Cardiac muscle cell (in vitro differentiated cells and primary cell): Measurements from ENCODE around the gene ARHGEF28. TPM values are rescaled to one million over a fixed set of nuclear protein-coding genes. Genes with fewer than 3 reads are reported as not detected.

Source experiments
- DNase-seq, 2 donors: peaks; one replicate each; pipeline versions ENCODE4 v3.0.0 to v3.0.0-alpha.2; 2010 to 2017; ENCODE audit warnings: low read depth in 1 of 2, low spot score in 1 of 2
- H3K27ac ChIP-seq: fragments of 200-600 bp; sonication (generic); 2 replicates; pipeline ENCODE4 v1.5.1; 2016
- H3K27me3 ChIP-seq: fragments of 200-600 bp; sonication (generic); 2 replicates; pipeline ENCODE4 v1.6.0; 2016; ENCODE audit warnings: control low read depth
- H3K36me3 ChIP-seq: fragments of 200-600 bp; sonication (generic); 2 replicates; pipeline ENCODE4 v1.5.1; 2016; ENCODE audit warnings: control low read depth
- H3K4me1 ChIP-seq: fragments of 200-600 bp; sonication (generic); 2 replicates; pipeline ENCODE4 v1.8.1; 2017; ENCODE audit warnings: low read depth, mild to moderate bottlenecking, mixed run types
- H3K4me3 ChIP-seq: fragments of 200-600 bp; sonication (generic); 2 replicates; pipeline ENCODE4 v1.5.1; 2016; ENCODE audit warnings: mild to moderate bottlenecking
- H3K9me3 ChIP-seq: fragments of 200-600 bp; sonication (generic); 2 replicates; pipeline ENCODE4 v1.5.1; 2017; ENCODE audit warnings: low read depth, mild to moderate bottlenecking, control low read depth
- CTCF ChIP-seq: IDR thresholded peaks from 2 replicates; pipeline ENCODE4 v1.5.1; 2012; ENCODE audit warnings: low read depth, mild to moderate bottlenecking, low read length
- polyA plus RNA-seq: library from polyadenylated mRNA; unstranded; fragments of >200 nt; fragmentation: Nextera tagmentation; extraction: Ambion mirVana; gene quantifications from 2 replicates; pipeline ENCODE4 v1.2.1, GENCODE V29; 2016
- total RNA-seq: library from RNA; depleted of rRNA; stranded (reverse); fragments of >200 nt; gene quantifications from 2 replicates; pipeline ENCODE4 v1.2.3, GENCODE V29; 2016

Gene ARHGEF28
- total and polyA plus RNA-seq, 2 experiments from 2014 or later: 0.30 TPM; not detected in 1

GRCh38 chr5:73732045-73732444, 106.0 kb downstream of the ARHGEF28 start:
- no peaks in the 10 kb centered on the region for H3K36me3 ChIP-seq
- no peak for DNase-seq
- peaks cover 48% of the 10 kb centered on the region for H3K27me3 ChIP-seq
- no peak overlapping the region for H3K27ac ChIP-seq
- no peak for TF ChIP-seq CTCF
- H3K9me3 ChIP-seq: no peaks in the 10 kb centered on the region
- no peak overlapping the region for H3K4me3 ChIP-seq
- H3K4me1 ChIP-seq: peaks cover 5% of the 10 kb centered on the region

GRCh38 chr5:73733219-73733618, 107.2 kb downstream of the ARHGEF28 start:
- Histone ChIP-seq H3K4me3 (no peak overlapping the region), H3K36me3 (no peaks in the 10 kb centered on the region), H3K4me1 (peaks cover 5% of the 10 kb centered on the region), H3K27me3 (peaks cover 46% of the 10 kb centered on the region), H3K9me3 (no peaks in the 10 kb centered on the region), H3K27ac (no peak overlapping the region)
- DNase-seq: peak in 1 of 2 donors; percentile 41
- TF ChIP-seq CTCF: no peak

- Histone ChIP-seq H3K4me3 (no peak overlapping the region), H3K27ac (no peak overlapping the region), H3K36me3 (no peaks in the 10 kb centered on the region), H3K27me3 (peaks cover 30% of the 10 kb centered on the region), H3K9me3 (no peaks in the 10 kb centered on the region), H3K4me1 (peaks cover 5% of the 10 kb centered on the region)
- DNase-seq: peak in 1 of 2 donors; percentile 25
- TF ChIP-seq CTCF: no peak
These were observed 109.2 kb downstream of the ARHGEF28 start for GRCh38 chr5:73735032-73735734.

- no peaks in the 10 kb centered on the region for H3K36me3 ChIP-seq
- H3K4me1 ChIP-seq: peaks cover 5% of the 10 kb centered on the region
- no peak overlapping the region for H3K4me3 ChIP-seq
- no peak overlapping the region for H3K27ac ChIP-seq
- TF ChIP-seq CTCF: no peak
- H3K27me3 ChIP-seq: peaks cover 26% of the 10 kb centered on the region
- no peak for DNase-seq
- H3K9me3 ChIP-seq: no peaks in the 10 kb centered on the region
These were observed 113.7 kb downstream of the ARHGEF28 start for GRCh38 chr5:73739650-73740049.

- Histone ChIP-seq H3K4me3 (no peak overlapping the region), H3K36me3 (no peaks in the 10 kb centered on the region), H3K27me3 (peaks cover 31% of the 10 kb centered on the region), H3K9me3 (no peaks in the 10 kb centered on the region), H3K27ac (no peak overlapping the region), H3K4me1 (peaks cover under 1% of the 10 kb centered on the region)
- DNase-seq: no peak
- no peak for TF ChIP-seq CTCF
These were observed 114.3 kb downstream of the ARHGEF28 start for GRCh38 chr5:73740274-73740790.
